Measurements from ENCODE around the gene SETDB1. TPM values are rescaled to one million over a fixed set of nuclear protein-coding genes. Genes with fewer than 3 reads are reported as not detected.
A peak's percentile ranks its signal among the peaks of the same experiment; 100 is the strongest.

SETDB1 gene
- total and polyA plus RNA-seq, 10 donors = 16.9 to 82.4 (median 53.6) TPM

DNA sequence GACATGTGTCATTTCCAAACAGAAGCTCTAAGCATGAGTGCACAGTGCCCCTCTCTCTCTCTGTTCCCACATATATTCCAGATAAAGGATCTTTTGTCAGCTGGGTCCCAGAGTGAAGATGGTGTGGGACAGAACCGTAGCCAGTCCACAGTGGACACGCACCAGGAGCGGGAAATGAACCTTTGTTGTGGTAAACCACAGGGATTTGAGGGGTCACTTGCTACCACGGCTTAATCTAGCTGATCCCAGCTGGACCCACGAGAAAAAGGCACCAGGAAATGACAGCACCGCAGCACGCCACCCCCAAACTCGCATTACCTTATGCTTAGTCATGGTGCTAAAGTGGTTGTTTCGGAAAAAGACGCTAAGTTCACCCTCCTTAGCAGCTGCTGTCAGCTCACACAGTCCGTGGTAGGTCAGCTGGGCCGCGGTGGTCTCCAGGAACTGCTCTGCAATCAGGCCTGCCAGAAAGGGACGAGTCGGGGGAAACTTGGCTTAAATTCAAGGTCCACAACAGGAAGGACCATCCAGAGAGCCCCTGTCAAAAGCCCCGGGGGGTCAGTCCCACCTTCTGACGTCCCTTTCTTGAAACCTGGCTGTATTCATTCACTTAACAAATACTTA lies 73.0 kb downstream of the SETDB1 start:
- Histone ChIP-seq H3K4me3 (no peak overlapping the region), H3K27me3 (replicated peaks in 1 of 7) (no peaks in the 10 kb centered on the region), H3K27ac (peak overlapping the region in 5 of 8 donors; percentile 28 to 95 (median 51)), H3K36me3 (peaks cover 0 to 80% (median 28%) of the 10 kb centered on the region in 6 donors), H3K9me3 (no peaks in the 10 kb centered on the region), H3K4me1 (peaks cover 14 to 72% (median 46%) of the 10 kb centered on the region in 6 donors)
- intact Hi-C loops (cut with DNase I; ENCODE audit: low total_unique reads) = no loop called here
- WGBS, 5 donors = 29 to 58% (median 36%) methylated on average over 15 to 17 of the region's 17 CpGs
- no peak for TF ChIP-seq POLR2A (IDR thresholded peaks at IDR 0.05)
- TF ChIP-seq, protein P1, sequence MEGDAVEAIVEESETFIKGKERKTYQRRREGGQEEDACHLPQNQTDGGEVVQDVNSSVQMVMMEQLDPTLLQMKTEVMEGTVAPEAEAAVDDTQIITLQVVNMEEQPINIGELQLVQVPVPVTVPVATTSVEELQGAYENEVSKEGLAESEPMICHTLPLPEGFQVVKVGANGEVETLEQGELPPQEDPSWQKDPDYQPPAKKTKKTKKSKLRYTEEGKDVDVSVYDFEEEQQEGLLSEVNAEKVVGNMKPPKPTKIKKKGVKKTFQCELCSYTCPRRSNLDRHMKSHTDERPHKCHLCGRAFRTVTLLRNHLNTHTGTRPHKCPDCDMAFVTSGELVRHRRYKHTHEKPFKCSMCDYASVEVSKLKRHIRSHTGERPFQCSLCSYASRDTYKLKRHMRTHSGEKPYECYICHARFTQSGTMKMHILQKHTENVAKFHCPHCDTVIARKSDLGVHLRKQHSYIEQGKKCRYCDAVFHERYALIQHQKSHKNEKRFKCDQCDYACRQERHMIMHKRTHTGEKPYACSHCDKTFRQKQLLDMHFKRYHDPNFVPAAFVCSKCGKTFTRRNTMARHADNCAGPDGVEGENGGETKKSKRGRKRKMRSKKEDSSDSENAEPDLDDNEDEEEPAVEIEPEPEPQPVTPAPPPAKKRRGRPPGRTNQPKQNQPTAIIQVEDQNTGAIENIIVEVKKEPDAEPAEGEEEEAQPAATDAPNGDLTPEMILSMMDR (IDR thresholded peaks at IDR 0.05 in 8 of 11, conservative IDR thresholded peaks at IDR 0.05 in 3 of 11) = no peak
- no peak for TF ChIP-seq POLR2AphosphoS5 (IDR thresholded peaks at IDR 0.05)
- DNase-seq = no peak

DNA sequence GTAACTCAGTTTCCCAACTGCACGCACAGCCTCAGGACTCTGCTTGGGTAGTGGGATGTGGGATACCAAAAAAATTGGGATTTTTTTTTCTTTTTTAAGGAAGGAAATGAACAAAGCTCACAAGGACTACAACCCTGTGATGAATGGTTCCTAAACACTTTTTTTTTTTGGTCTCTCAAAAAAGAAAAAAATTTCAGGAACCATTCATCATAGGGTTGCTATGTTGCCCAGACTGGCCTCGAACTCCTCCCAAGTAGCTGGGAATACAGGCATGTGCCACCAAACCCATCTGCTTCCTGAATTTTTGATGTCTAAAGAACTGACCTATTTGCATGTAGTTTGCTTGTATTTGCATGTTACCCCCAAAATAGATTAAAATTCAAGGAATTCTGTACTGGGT lies 73.8 kb downstream of the SETDB1 start:
- no peaks in the 10 kb centered on the region for H3K27me3 ChIP-seq (replicated peaks in 1 of 7)
- DNase-seq = no peak
- H3K9me3 ChIP-seq = no peaks in the 10 kb centered on the region
- peaks cover 17 to 79% (median 53%) of the 10 kb centered on the region in 6 donors for H3K4me1 ChIP-seq
- WGBS, 5 donors = 56 to 74% (median 60%) methylated on average over 2 of the region's 2 CpGs
- peak overlapping the region in 2 of 8 donors; percentile 61 to 95 for H3K27ac ChIP-seq
- intact Hi-C loops (cut with DNase I; ENCODE audit: low total_unique reads) = no loop called here
- TF ChIP-seq POLR2AphosphoS5 (IDR thresholded peaks at IDR 0.05) = no peak
- TF ChIP-seq, protein P1 (IDR thresholded peaks at IDR 0.05 in 8 of 11, conservative IDR thresholded peaks at IDR 0.05 in 3 of 11) = no peak
- no peak for TF ChIP-seq POLR2A (IDR thresholded peaks at IDR 0.05)
- H3K36me3 ChIP-seq = peaks cover 0 to 75% (median 28%) of the 10 kb centered on the region in 6 donors
- no peak overlapping the region for H3K4me3 ChIP-seq

DNA sequence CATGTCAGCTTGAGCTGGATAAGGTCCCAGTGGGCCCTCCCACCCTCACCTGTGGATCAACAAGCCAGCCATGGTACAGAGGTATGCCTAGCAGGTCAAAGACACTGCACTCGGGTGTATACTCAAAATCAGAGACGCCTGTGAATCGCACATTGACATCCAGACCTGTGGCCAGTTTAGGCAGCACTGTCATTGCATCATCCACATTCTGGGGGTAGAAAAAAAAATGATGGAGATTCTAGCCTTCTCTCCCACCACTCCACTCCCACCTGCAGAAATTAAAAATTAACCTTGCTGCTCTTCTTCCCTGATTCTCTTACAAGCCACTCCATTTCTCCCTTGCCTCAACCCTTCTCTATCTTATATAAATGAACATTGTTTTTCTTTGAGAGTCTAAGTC lies 74.2 kb downstream of the SETDB1 start:
- intact Hi-C loops (cut with DNase I; ENCODE audit: low total_unique reads) = no loop called here
- Histone ChIP-seq H3K27me3 (replicated peaks in 1 of 7) (no peaks in the 10 kb centered on the region), H3K4me3 (no peak overlapping the region), H3K4me1 (peaks cover 21 to 79% (median 57%) of the 10 kb centered on the region in 6 donors), H3K36me3 (peaks cover 0 to 70% (median 28%) of the 10 kb centered on the region in 6 donors), H3K27ac (peak overlapping the region in 2 of 8 donors; percentile 91 to 95), H3K9me3 (no peaks in the 10 kb centered on the region)
- TF ChIP-seq, protein P1 (IDR thresholded peaks at IDR 0.05 in 8 of 11, conservative IDR thresholded peaks at IDR 0.05 in 3 of 11) = no peak
- TF ChIP-seq POLR2AphosphoS5 (IDR thresholded peaks at IDR 0.05) (no peak), POLR2A (IDR thresholded peaks at IDR 0.05) (no peak)
- no peak for DNase-seq
- 89 to 98% (median 91%) methylated on average over 3 of the region's 3 CpGs for WGBS, 5 donors

DNA sequence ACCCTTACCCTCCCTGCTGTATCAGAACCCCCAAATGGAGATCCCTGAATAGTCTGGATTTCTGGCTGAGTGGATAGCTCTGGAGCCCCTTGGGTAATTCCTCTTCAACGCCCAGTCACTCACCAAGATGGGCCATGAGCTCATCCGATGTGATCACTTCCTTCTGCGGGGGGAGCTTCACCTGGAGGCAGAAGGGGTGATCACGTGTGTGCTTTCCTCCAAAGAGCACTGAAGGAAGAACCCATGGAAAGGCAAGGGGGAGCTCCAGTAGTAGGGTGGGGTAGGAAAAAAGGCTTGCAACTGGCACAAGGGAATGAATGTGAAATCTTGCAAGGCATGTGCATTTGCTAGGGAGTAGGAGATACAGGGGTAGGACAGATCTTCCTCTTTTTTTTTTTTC lies 75.4 kb downstream of the SETDB1 start:
- intact Hi-C loops (cut with DNase I; ENCODE audit: low total_unique reads) = no loop called here
- no peak for TF ChIP-seq POLR2A (IDR thresholded peaks at IDR 0.05)
- no peak for TF ChIP-seq POLR2AphosphoS5 (IDR thresholded peaks at IDR 0.05)
- DNase-seq = no peak
- H3K36me3 ChIP-seq = peaks cover 0 to 61% (median 28%) of the 10 kb centered on the region in 6 donors
- H3K4me3 ChIP-seq = peak overlapping the region in 1 of 8 donors; percentile 87
- no peaks in the 10 kb centered on the region for H3K9me3 ChIP-seq
- 46 to 77% (median 62%) methylated on average over 4 of the region's 4 CpGs for WGBS, 5 donors
- peaks cover 25 to 82% (median 60%) of the 10 kb centered on the region in 6 donors for H3K4me1 ChIP-seq
- H3K27ac ChIP-seq = peak overlapping the region in 7 of 8 donors; percentile 64 to 95 (median 86)
- no peaks in the 10 kb centered on the region for H3K27me3 ChIP-seq (replicated peaks in 1 of 7)
